Measurements from ENCODE around the gene GGTLC2.
A peak's percentile ranks its signal among the peaks of the same experiment; 100 is the strongest.
"Not testable (repeated sequence)": the region's sequence is repeated elsewhere in the genome, so short reads cannot be mapped to it uniquely, and the experiment has no call there.

Gene GGTLC2

GRCh38 chr22:22612516-22612915, 31.9 kb upstream of the GGTLC2 start:
- Histone ChIP-seq H3K9me3 (ENCODE audit: control insufficient read depth, low read length) (no peaks in the 10 kb centered on the region), H3K36me3 (ENCODE audit: control insufficient read depth, insufficient read depth, low read length) (no peaks in the 10 kb centered on the region), H3K27ac (ENCODE audit: insufficient read depth, low read length, poor library complexity, severe bottlenecking) (no peak overlapping the region), H3K4me3 (ENCODE audit: insufficient read depth, low read depth, low read length, poor library complexity, severe bottlenecking) (no peak overlapping the region), H3K27me3 (replicated peaks; ENCODE audit: control insufficient read depth, insufficient read depth, low read length, poor library complexity, severe bottlenecking) (no peaks in the 10 kb centered on the region), H3K4me1 (ENCODE audit: control insufficient read depth, insufficient read depth, low read length, poor library complexity, severe bottlenecking) (no peaks in the 10 kb centered on the region)
- no peak for DNase-seq

- no peaks in the 10 kb centered on the region for H3K36me3 ChIP-seq (ENCODE audit: control insufficient read depth, insufficient read depth, low read length)
- no peaks in the 10 kb centered on the region for H3K4me1 ChIP-seq (ENCODE audit: control insufficient read depth, insufficient read depth, low read length, poor library complexity, severe bottlenecking)
- H3K27me3 ChIP-seq (replicated peaks; ENCODE audit: control insufficient read depth, insufficient read depth, low read length, poor library complexity, severe bottlenecking) = no peaks in the 10 kb centered on the region
- no peaks in the 10 kb centered on the region for H3K9me3 ChIP-seq (ENCODE audit: control insufficient read depth, low read length)
- H3K4me3 ChIP-seq (ENCODE audit: insufficient read depth, low read depth, low read length, poor library complexity, severe bottlenecking) = no peak overlapping the region
- no peak overlapping the region for H3K27ac ChIP-seq (ENCODE audit: insufficient read depth, low read length, poor library complexity, severe bottlenecking)
- DNase-seq = no peak
Observed at GRCh38 chr22:22614065-22614464, 30.3 kb upstream of the GGTLC2 start.

GRCh38 chr22:22616636-22617035, 27.8 kb upstream of the GGTLC2 start:
- Histone ChIP-seq H3K9me3 (ENCODE audit: control insufficient read depth, low read length) (no peaks in the 10 kb centered on the region), H3K27me3 (replicated peaks; ENCODE audit: control insufficient read depth, insufficient read depth, low read length, poor library complexity, severe bottlenecking) (no peaks in the 10 kb centered on the region), H3K36me3 (ENCODE audit: control insufficient read depth, insufficient read depth, low read length) (no peaks in the 10 kb centered on the region), H3K27ac (ENCODE audit: insufficient read depth, low read length, poor library complexity, severe bottlenecking) (no peak overlapping the region), H3K4me3 (ENCODE audit: insufficient read depth, low read depth, low read length, poor library complexity, severe bottlenecking) (no peak overlapping the region), H3K4me1 (ENCODE audit: control insufficient read depth, insufficient read depth, low read length, poor library complexity, severe bottlenecking) (no peaks in the 10 kb centered on the region)
- DNase-seq = peak in 1 of 3 donors; percentile 7

- H3K36me3 ChIP-seq (ENCODE audit: control insufficient read depth, insufficient read depth, low read length) = no peaks in the 10 kb centered on the region
Observed at GRCh38 chr22:22618448-22618847, 26.0 kb upstream of the GGTLC2 start.

GRCh38 chr22:22618923-22619322, 25.5 kb upstream of the GGTLC2 start:
- Histone ChIP-seq H3K36me3 (ENCODE audit: control insufficient read depth, insufficient read depth, low read length) (no peaks in the 10 kb centered on the region), H3K4me3 (ENCODE audit: insufficient read depth, low read depth, low read length, poor library complexity, severe bottlenecking) (no peak overlapping the region), H3K9me3 (ENCODE audit: control insufficient read depth, low read length) (no peaks in the 10 kb centered on the region), H3K4me1 (ENCODE audit: control insufficient read depth, insufficient read depth, low read length, poor library complexity, severe bottlenecking) (no peaks in the 10 kb centered on the region), H3K27ac (ENCODE audit: insufficient read depth, low read length, poor library complexity, severe bottlenecking) (no peak overlapping the region), H3K27me3 (replicated peaks; ENCODE audit: control insufficient read depth, insufficient read depth, low read length, poor library complexity, severe bottlenecking) (no peaks in the 10 kb centered on the region)
- DNase-seq = no peak

More at GRCh38 chr22:22618448-22618847, 26.0 kb upstream of the GGTLC2 start:
- Histone ChIP-seq H3K27ac (ENCODE audit: insufficient read depth, low read length, poor library complexity, severe bottlenecking) (no peak overlapping the region), H3K27me3 (replicated peaks; ENCODE audit: control insufficient read depth, insufficient read depth, low read length, poor library complexity, severe bottlenecking) (no peaks in the 10 kb centered on the region), H3K4me1 (ENCODE audit: control insufficient read depth, insufficient read depth, low read length, poor library complexity, severe bottlenecking) (no peaks in the 10 kb centered on the region), H3K9me3 (ENCODE audit: control insufficient read depth, low read length) (no peaks in the 10 kb centered on the region), H3K4me3 (ENCODE audit: insufficient read depth, low read depth, low read length, poor library complexity, severe bottlenecking) (no peak overlapping the region)
- DNase-seq = no peak

GRCh38 chr22:22619765-22620414, 24.5 kb upstream of the GGTLC2 start:
- Histone ChIP-seq H3K27ac (ENCODE audit: insufficient read depth, low read length, poor library complexity, severe bottlenecking) (no peak overlapping the region), H3K36me3 (ENCODE audit: control insufficient read depth, insufficient read depth, low read length) (no peaks in the 10 kb centered on the region), H3K9me3 (ENCODE audit: control insufficient read depth, low read length) (no peaks in the 10 kb centered on the region), H3K4me3 (ENCODE audit: insufficient read depth, low read depth, low read length, poor library complexity, severe bottlenecking) (no peak overlapping the region), H3K27me3 (replicated peaks; ENCODE audit: control insufficient read depth, insufficient read depth, low read length, poor library complexity, severe bottlenecking) (no peaks in the 10 kb centered on the region), H3K4me1 (ENCODE audit: control insufficient read depth, insufficient read depth, low read length, poor library complexity, severe bottlenecking) (no peaks in the 10 kb centered on the region)
- DNase-seq = no peak

- not testable (repeated sequence) for H3K4me3 ChIP-seq (ENCODE audit: insufficient read depth, low read depth, low read length, poor library complexity, severe bottlenecking); DNase-seq
Observed at GRCh38 chr22:22628546-22629495, 15.6 kb upstream of the GGTLC2 start.

GRCh38 chr22:22631223-22631652, 13.2 kb upstream of the GGTLC2 start:
- H3K9me3 ChIP-seq (ENCODE audit: control insufficient read depth, low read length); DNase-seq; H3K27ac ChIP-seq (ENCODE audit: insufficient read depth, low read length, poor library complexity, severe bottlenecking); H3K27me3 ChIP-seq (replicated peaks; ENCODE audit: control insufficient read depth, insufficient read depth, low read length, poor library complexity, severe bottlenecking); H3K4me3 ChIP-seq (ENCODE audit: insufficient read depth, low read depth, low read length, poor library complexity, severe bottlenecking); H3K36me3 ChIP-seq (ENCODE audit: control insufficient read depth, insufficient read depth, low read length); H3K4me1 ChIP-seq (ENCODE audit: control insufficient read depth, insufficient read depth, low read length, poor library complexity, severe bottlenecking): not testable (repeated sequence)

More at GRCh38 chr22:22628546-22629495, 15.6 kb upstream of the GGTLC2 start:
- H3K9me3 ChIP-seq (ENCODE audit: control insufficient read depth, low read length); H3K27ac ChIP-seq (ENCODE audit: insufficient read depth, low read length, poor library complexity, severe bottlenecking); H3K4me1 ChIP-seq (ENCODE audit: control insufficient read depth, insufficient read depth, low read length, poor library complexity, severe bottlenecking); H3K36me3 ChIP-seq (ENCODE audit: control insufficient read depth, insufficient read depth, low read length); H3K27me3 ChIP-seq (replicated peaks; ENCODE audit: control insufficient read depth, insufficient read depth, low read length, poor library complexity, severe bottlenecking): not testable (repeated sequence)

GRCh38 chr22:22632226-22632625, 12.2 kb upstream of the GGTLC2 start:
- not testable (repeated sequence) for H3K4me1 ChIP-seq (ENCODE audit: control insufficient read depth, insufficient read depth, low read length, poor library complexity, severe bottlenecking); H3K36me3 ChIP-seq (ENCODE audit: control insufficient read depth, insufficient read depth, low read length); H3K27me3 ChIP-seq (replicated peaks; ENCODE audit: control insufficient read depth, insufficient read depth, low read length, poor library complexity, severe bottlenecking); H3K9me3 ChIP-seq (ENCODE audit: control insufficient read depth, low read length); H3K4me3 ChIP-seq (ENCODE audit: insufficient read depth, low read depth, low read length, poor library complexity, severe bottlenecking); DNase-seq; H3K27ac ChIP-seq (ENCODE audit: insufficient read depth, low read length, poor library complexity, severe bottlenecking)

GRCh38 chr22:22633533-22633932, 10.9 kb upstream of the GGTLC2 start:
- H3K36me3 ChIP-seq (ENCODE audit: control insufficient read depth, insufficient read depth, low read length); DNase-seq; H3K27ac ChIP-seq (ENCODE audit: insufficient read depth, low read length, poor library complexity, severe bottlenecking); H3K4me3 ChIP-seq (ENCODE audit: insufficient read depth, low read depth, low read length, poor library complexity, severe bottlenecking); H3K4me1 ChIP-seq (ENCODE audit: control insufficient read depth, insufficient read depth, low read length, poor library complexity, severe bottlenecking); H3K27me3 ChIP-seq (replicated peaks; ENCODE audit: control insufficient read depth, insufficient read depth, low read length, poor library complexity, severe bottlenecking); H3K9me3 ChIP-seq (ENCODE audit: control insufficient read depth, low read length): not testable (repeated sequence)
